ENCODE measurements around the gene ZBTB20. TPM values are rescaled to one million over a fixed set of nuclear protein-coding genes. Genes with fewer than 3 reads are reported as not detected.
"Not testable (repeated sequence)": the region's sequence is repeated elsewhere in the genome, so short reads cannot be mapped to it uniquely, and the experiment has no call there.

ZBTB20 gene
- total RNA-seq, 1 donor from 2014 or later, result 110 TPM

- no peak for DNase-seq (ENCODE audit: low spot score)
These were observed 432.1 kb downstream of the ZBTB20 start for GRCh38 chr3:114714957-114715460.

- no peak for DNase-seq (ENCODE audit: low spot score)
These were observed 432.9 kb downstream of the ZBTB20 start for GRCh38 chr3:114714237-114714636.

- DNase-seq (ENCODE audit: low spot score), result no peak
These were observed 434.2 kb downstream of the ZBTB20 start for GRCh38 chr3:114712728-114713492.

GRCh38 chr3:114711321-114711886 lies 435.7 kb downstream of the ZBTB20 start:
- DNase-seq (ENCODE audit: low spot score), result no peak

GRCh38 chr3:114709102-114709501 lies 438.0 kb downstream of the ZBTB20 start:
- DNase-seq (ENCODE audit: low spot score), result no peak

GRCh38 chr3:114707252-114707860 lies 439.7 kb downstream of the ZBTB20 start:
- no peak for DNase-seq (ENCODE audit: low spot score)

GRCh38 chr3:114706591-114707232 lies 440.4 kb downstream of the ZBTB20 start:
- DNase-seq (ENCODE audit: low spot score), result no peak

GRCh38 chr3:114700637-114701234 lies 446.4 kb downstream of the ZBTB20 start:
- DNase-seq (ENCODE audit: low spot score), result no peak

- DNase-seq (ENCODE audit: low spot score), result no peak
These were observed 448.7 kb downstream of the ZBTB20 start for GRCh38 chr3:114698146-114699105.

- no peak for DNase-seq (ENCODE audit: low spot score)
These were observed 449.7 kb downstream of the ZBTB20 start for GRCh38 chr3:114697401-114697800.

- DNase-seq (ENCODE audit: low spot score), result no peak
These were observed 452.8 kb downstream of the ZBTB20 start for GRCh38 chr3:114694251-114694650.

GRCh38 chr3:114691871-114692270 lies 455.2 kb downstream of the ZBTB20 start:
- DNase-seq (ENCODE audit: low spot score), result no peak

- no peak for DNase-seq (ENCODE audit: low spot score)
These were observed 456.2 kb downstream of the ZBTB20 start for GRCh38 chr3:114690911-114691310.

GRCh38 chr3:114687151-114687550 lies 459.9 kb downstream of the ZBTB20 start:
- DNase-seq (ENCODE audit: low spot score), result no peak

GRCh38 chr3:114686621-114687020 lies 460.5 kb downstream of the ZBTB20 start:
- no peak for DNase-seq (ENCODE audit: low spot score)

GRCh38 chr3:114685161-114685560 lies 461.9 kb downstream of the ZBTB20 start:
- no peak for DNase-seq (ENCODE audit: low spot score)

- no peak for DNase-seq (ENCODE audit: low spot score)
These were observed 466.8 kb downstream of the ZBTB20 start for GRCh38 chr3:114680299-114680698.

- DNase-seq (ENCODE audit: low spot score), result not testable (repeated sequence)
These were observed 467.3 kb downstream of the ZBTB20 start for GRCh38 chr3:114679773-114680172.

- no peak for DNase-seq (ENCODE audit: low spot score)
These were observed 472.0 kb downstream of the ZBTB20 start for GRCh38 chr3:114675104-114675503.

- no peak for DNase-seq (ENCODE audit: low spot score)
These were observed 473.1 kb downstream of the ZBTB20 start for GRCh38 chr3:114674036-114674435.

- no peak for DNase-seq (ENCODE audit: low spot score)
These were observed 473.6 kb downstream of the ZBTB20 start for GRCh38 chr3:114673481-114673880.
